Panc1 (cell line): ENCODE results near the gene ASB2. TPM values are rescaled to one million over a fixed set of nuclear protein-coding genes. Genes with fewer than 3 reads are reported as not detected.

Experiments used
- ATAC-seq: fragments of 200-7000 bp; cut with Tn5 transposase; 2 replicates; pipeline ENCODE4 v1.9.1; 2020; ENCODE audit warnings: mild to moderate bottlenecking, moderate library complexity
- BruUV-seq: library from RNA; stranded (reverse); fragments of 400-500 nt; replicated peaks from 2 replicates; lab custom pipeline; 2021; lab: Mats Ljungman, UMichigan
- CTCF ChIA-PET: fragments of 300-600 bp; sonication (Branson Sonifier 250); formaldehyde crosslinking; loops from one replicate; lab custom pipeline; 2022; ENCODE audit warnings: antibody characterized with exemption; lab: Charles Lee
- POLR2A ChIA-PET: fragments of 300-600 bp; sonication (Branson Sonifier 250); formaldehyde crosslinking; loops from one replicate; lab custom pipeline; 2022; ENCODE audit warnings: antibody characterized with exemption; lab: Charles Lee
- DNase-seq: peaks from one replicate; pipeline ENCODE4 v3.0.0-alpha.2; 2010; ENCODE audit warnings: low read depth, low spot score
- H3K27ac ChIP-seq: 2 replicates; pipeline ENCODE4 v1.5.1; 2011; ENCODE audit warnings: mild to moderate bottlenecking, low read length, inconsistent platforms
- H3K27me3 ChIP-seq: fragments of 200-500 bp; sonication (Bioruptor generic); 2 replicates; pipeline ENCODE4 v1.6.0; 2014; ENCODE audit warnings: low read length, inconsistent platforms; ENCODE audit not compliant: control insufficient read depth, insufficient read depth
- H3K36me3 ChIP-seq: fragments of 200-500 bp; sonication (Bioruptor generic); 2 replicates; pipeline ENCODE4 v1.5.1; 2014; ENCODE audit warnings: inconsistent platforms, mild to moderate bottlenecking, low read length, moderate library complexity; ENCODE audit not compliant: control insufficient read depth, insufficient read depth
- H3K4me1 ChIP-seq: 2 replicates; pipeline ENCODE4 v1.5.1; 2011; ENCODE audit warnings: inconsistent platforms, mild to moderate bottlenecking, low read length, moderate library complexity; ENCODE audit not compliant: control insufficient read depth, insufficient read depth
- H3K4me3 ChIP-seq, 2 experiments: 2 replicates each; pipeline ENCODE4 v1.5.1; 2011 to 2012; ENCODE audit warnings: low read depth in 2 of 2, low read length in 2 of 2, mild to moderate bottlenecking in 2 of 2, inconsistent platforms in 1 of 2, moderate library complexity in 1 of 2
- H3K9me3 ChIP-seq: fragments of 200-500 bp; sonication (Bioruptor generic); 2 replicates; pipeline ENCODE4 v1.5.1; 2014; ENCODE audit warnings: low read depth, mild to moderate bottlenecking, inconsistent platforms, low read length, moderate library complexity; ENCODE audit not compliant: control insufficient read depth, insufficient read depth
- CTCF ChIP-seq: fragments of 450-650 bp; IDR thresholded peaks from 2 replicates; pipeline ENCODE4 v1.5.1; 2017; ENCODE audit warnings: mild to moderate bottlenecking
- POLR2AphosphoS5 ChIP-seq: IDR thresholded peaks from 2 replicates; pipeline ENCODE4 v1.6.1; 2012; ENCODE audit warnings: mild to moderate bottlenecking, low read depth, low read length, moderate library complexity
- REST ChIP-seq, 2 experiments: IDR thresholded peaks; 2 replicates each; pipeline ENCODE4 v1.6.1; 2011 to 2012; ENCODE audit warnings: low read depth in 2 of 2, control low read depth in 1 of 2, low read length in 1 of 2, mild to moderate bottlenecking in 1 of 2, moderate library complexity in 1 of 2; ENCODE audit not compliant: insufficient read depth in 1 of 2
- SIN3A ChIP-seq: IDR thresholded peaks from 2 replicates; pipeline ENCODE4 v1.6.1; 2012; ENCODE audit warnings: low read depth, mild to moderate bottlenecking, low read length, moderate library complexity, borderline replicate concordance; ENCODE audit not compliant: insufficient read depth
- TCF7L2 ChIP-seq: IDR thresholded peaks from 2 replicates; pipeline ENCODE4 v1.6.1; 2011; ENCODE audit warnings: mild to moderate bottlenecking, low read depth, low read length, inconsistent platforms
- in situ Hi-C: cut with HindIII; loops from 2 replicates; pipeline ENCODE4 v1.10.0; 2016; ENCODE audit warnings: low sequenced_read_pairs, low pct_unique_long_range_greater_than_20kb
- intact Hi-C: fragments of 100-400 bp; cut with micrococcal nuclease; formaldehyde crosslinking; loops from one replicate; pipeline ENCODE4 v1.10.0; 2022; ENCODE audit not compliant: unreplicated experiment
- total RNA-seq: library from RNA; stranded (reverse); gene quantifications from one replicate; pipeline ENCODE4 v1.2.1, GENCODE V29; 2021; ENCODE audit not compliant: unreplicated experiment

Gene ASB2
- total RNA-seq, 1 experiment from 2014 or later: 0.28 TPM

DNA sequence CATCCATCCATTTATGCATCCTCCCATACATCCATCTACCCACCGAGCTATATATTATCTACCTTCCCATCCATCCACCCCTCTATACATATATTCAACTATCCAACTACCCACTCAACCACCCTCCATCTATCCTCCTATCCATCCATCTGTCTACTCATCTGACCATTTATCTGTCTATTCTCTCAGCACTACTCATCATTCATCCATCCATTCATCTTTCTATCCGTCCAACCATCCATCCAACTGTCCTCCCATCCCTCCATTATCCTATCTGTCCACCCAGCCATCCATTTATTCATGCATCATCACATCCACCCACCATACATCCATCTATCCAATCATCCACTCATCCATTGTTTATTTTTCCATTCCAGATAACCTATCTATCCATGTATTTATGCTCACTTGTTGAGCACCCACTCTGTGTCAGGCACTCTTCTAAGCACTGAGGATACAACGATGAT lies 11.5 kb downstream of the ASB2 start:
- H3K4me3 ChIP-seq: no peak overlapping the region
- in situ Hi-C loops: no loop called here
- no peak for TF ChIP-seq REST (IDR thresholded peaks at IDR 0.05; ENCODE audit: insufficient read depth in 1 of 2, low read depth in 2 of 2, low read length in 1 of 2)
- TF ChIP-seq CTCF: no peak
- TF ChIP-seq TCF7L2: no peak
- TF ChIP-seq SIN3A: no peak
- no peak for TF ChIP-seq POLR2AphosphoS5

GRCh38 chr14:93964281-93964680 lies 12.1 kb downstream of the ASB2 start:
- ChIA-PET CTCF (interaction anchor here (0.6 kb wide), 1 partner anchor 21 kb away, joined by 3 read pairs; no protein-coding TSS in a partner anchor), POLR2A (no interaction called here)
- no peak overlapping the region for H3K27ac ChIP-seq
- H3K4me1 ChIP-seq: peaks cover 21% of the 10 kb centered on the region
- H3K9me3 ChIP-seq: no peaks in the 10 kb centered on the region
- no peak for TF ChIP-seq POLR2AphosphoS5
- TF ChIP-seq SIN3A: no peak
- no peak for TF ChIP-seq CTCF
- TF ChIP-seq REST (IDR thresholded peaks at IDR 0.05; ENCODE audit: insufficient read depth in 1 of 2, low read depth in 2 of 2, low read length in 1 of 2): no peak
- no peak for TF ChIP-seq TCF7L2
- H3K36me3 ChIP-seq: no peaks in the 10 kb centered on the region
- DNase-seq: no peak
- no TSS peak for BruUV-seq
- intact Hi-C loops (no loop called here), in situ Hi-C loops (no loop called here)
- no peak for ATAC-seq
- H3K27me3 ChIP-seq: no peaks in the 10 kb centered on the region
- no peak overlapping the region for H3K4me3 ChIP-seq

More for the DNA sequence above, 11.5 kb downstream of the ASB2 start:
- CTCF ChIA-PET: interaction anchor here (0.6 to 0.8 kb wide), 2 partner anchors 20 to 25 kb away, joined by 3 read pairs; no protein-coding TSS in a partner anchor
- DNase-seq (no peak), ATAC-seq (no peak)
- H3K4me1 ChIP-seq: peaks cover 16% of the 10 kb centered on the region
- POLR2A ChIA-PET: no interaction called here
- H3K36me3 ChIP-seq: no peaks in the 10 kb centered on the region
- intact Hi-C loops: no loop called here
- BruUV-seq: no TSS peak
- no peaks in the 10 kb centered on the region for H3K27me3 ChIP-seq
- no peak overlapping the region for H3K27ac ChIP-seq
- no peaks in the 10 kb centered on the region for H3K9me3 ChIP-seq
